Glutamatergic neuron (in vitro differentiated cells): Measurements from ENCODE around the gene LAMB4. TPM values are rescaled to one million over a fixed set of nuclear protein-coding genes. Genes with fewer than 3 reads are reported as not detected.

Experiments used
- DNase-seq: peaks from one replicate; pipeline ENCODE4 v3.0.0; 2022
- H3K27ac Mint-ChIP-seq: one replicate; pipeline ENCODE4 v1.8.0; 2020; ENCODE audit warnings: mild to moderate bottlenecking, mixed read lengths, inconsistent platforms; ENCODE audit not compliant: unreplicated experiment
- H3K27me3 Mint-ChIP-seq: one replicate; pipeline ENCODE4 v1.8.0; 2020; ENCODE audit warnings: mild to moderate bottlenecking, moderate library complexity, mixed read lengths, inconsistent platforms; ENCODE audit not compliant: unreplicated experiment
- H3K36me3 Mint-ChIP-seq: one replicate; pipeline ENCODE4 v1.8.0; 2020; ENCODE audit warnings: mild to moderate bottlenecking, mixed read lengths, inconsistent platforms; ENCODE audit not compliant: unreplicated experiment
- H3K4me1 Mint-ChIP-seq: one replicate; pipeline ENCODE4 v1.8.0; 2020; ENCODE audit warnings: mild to moderate bottlenecking, low read depth, mixed read lengths, inconsistent platforms; ENCODE audit not compliant: unreplicated experiment
- H3K4me3 Mint-ChIP-seq: one replicate; pipeline ENCODE4 v1.8.0; 2020; ENCODE audit warnings: mild to moderate bottlenecking, mixed read lengths, inconsistent platforms; ENCODE audit not compliant: unreplicated experiment
- H3K9me3 Mint-ChIP-seq: one replicate; pipeline ENCODE4 v1.8.0; 2020; ENCODE audit warnings: mild to moderate bottlenecking, moderate library complexity, mixed read lengths, inconsistent platforms; ENCODE audit not compliant: unreplicated experiment
- CTCF ChIP-seq: fragments of 200-600 bp; sonication (generic); IDR thresholded peaks from one replicate; pipeline ENCODE4 v1.5.0; 2021; ENCODE audit not compliant: partially characterized antibody, unreplicated experiment
- total RNA-seq: library from RNA; stranded (reverse); fragmentation: NEBNext Ultra II Directional; extraction: Animal tissue kit (Norgen Biotek cat#: 25700); gene quantifications from one replicate; pipeline ENCODE4 v1.2.1, GENCODE V29; 2021; ENCODE audit not compliant: unreplicated experiment

LAMB4 gene
- total RNA-seq, 1 donor from 2014 or later = not detected

- no peak overlapping the region for H3K4me3 Mint-ChIP-seq
- no peak for DNase-seq
- no peak for TF ChIP-seq CTCF
- peaks cover 5% of the 10 kb centered on the region for H3K36me3 Mint-ChIP-seq
- no peaks in the 10 kb centered on the region for H3K9me3 Mint-ChIP-seq
- H3K27me3 Mint-ChIP-seq = no peaks in the 10 kb centered on the region
- H3K27ac Mint-ChIP-seq = no peak overlapping the region
- peaks cover 4% of the 10 kb centered on the region for H3K4me1 Mint-ChIP-seq
These were observed 6.9 kb upstream of the LAMB4 start for GRCh38 chr7:108137040-108137439.

GRCh38 chr7:108136191-108136688 is 6.1 kb upstream of the LAMB4 start:
- no peak for DNase-seq
- H3K9me3 Mint-ChIP-seq = no peaks in the 10 kb centered on the region
- no peaks in the 10 kb centered on the region for H3K27me3 Mint-ChIP-seq
- peaks cover 5% of the 10 kb centered on the region for H3K36me3 Mint-ChIP-seq
- H3K27ac Mint-ChIP-seq = no peak overlapping the region
- no peak overlapping the region for H3K4me3 Mint-ChIP-seq
- peaks cover 4% of the 10 kb centered on the region for H3K4me1 Mint-ChIP-seq
- no peak for TF ChIP-seq CTCF

- H3K4me3 Mint-ChIP-seq = no peak overlapping the region
- DNase-seq = no peak
- peaks cover 4% of the 10 kb centered on the region for H3K4me1 Mint-ChIP-seq
- H3K27me3 Mint-ChIP-seq = no peaks in the 10 kb centered on the region
- no peak overlapping the region for H3K27ac Mint-ChIP-seq
- H3K36me3 Mint-ChIP-seq = peaks cover 5% of the 10 kb centered on the region
- no peaks in the 10 kb centered on the region for H3K9me3 Mint-ChIP-seq
- no peak for TF ChIP-seq CTCF
These were observed 5.5 kb upstream of the LAMB4 start for GRCh38 chr7:108135446-108136190.

- H3K27me3 Mint-ChIP-seq = no peaks in the 10 kb centered on the region
- H3K9me3 Mint-ChIP-seq = no peaks in the 10 kb centered on the region
- peaks cover 5% of the 10 kb centered on the region for H3K36me3 Mint-ChIP-seq
- no peak overlapping the region for H3K27ac Mint-ChIP-seq
- TF ChIP-seq CTCF = no peak
- H3K4me1 Mint-ChIP-seq = peaks cover 4% of the 10 kb centered on the region
- no peak for DNase-seq
- no peak overlapping the region for H3K4me3 Mint-ChIP-seq
These were observed 4.3 kb upstream of the LAMB4 start for GRCh38 chr7:108134486-108134885.

GRCh38 chr7:108132551-108133265 is 2.5 kb upstream of the LAMB4 start:
- DNase-seq = no peak
- Mint-ChIP-seq H3K4me1 (peaks cover 4% of the 10 kb centered on the region), H3K9me3 (no peaks in the 10 kb centered on the region), H3K27ac (no peak overlapping the region), H3K4me3 (no peak overlapping the region), H3K36me3 (peaks cover 5% of the 10 kb centered on the region), H3K27me3 (no peaks in the 10 kb centered on the region)
- TF ChIP-seq CTCF = no peak
